Endothelial cell (in vitro differentiated cells): ENCODE measurements around the gene PRRT2. TPM values are rescaled to one million over a fixed set of nuclear protein-coding genes. Genes with fewer than 3 reads are reported as not detected.
"Not testable (repeated sequence)": the region's sequence is repeated elsewhere in the genome, so short reads cannot be mapped to it uniquely, and the experiment has no call there.

Experiments
- DNase-seq: peaks from one replicate; pipeline ENCODE4 v3.0.0; 2021; ENCODE audit warnings: low spot score
- H3K27ac Mint-ChIP-seq: one replicate; pipeline ENCODE4 v1.8.0; 2021; ENCODE audit warnings: mixed read lengths, inconsistent platforms; ENCODE audit not compliant: unreplicated experiment
- H3K27me3 Mint-ChIP-seq: one replicate; pipeline ENCODE4 v1.8.0; 2021; ENCODE audit warnings: mild to moderate bottlenecking, moderate library complexity, mixed read lengths, inconsistent platforms; ENCODE audit not compliant: unreplicated experiment
- H3K36me3 Mint-ChIP-seq: one replicate; pipeline ENCODE4 v1.8.0; 2021; ENCODE audit warnings: mild to moderate bottlenecking, low read depth, mixed read lengths, inconsistent platforms; ENCODE audit not compliant: unreplicated experiment
- H3K4me1 Mint-ChIP-seq: one replicate; pipeline ENCODE4 v1.8.0; 2021; ENCODE audit warnings: mild to moderate bottlenecking, mixed read lengths, inconsistent platforms; ENCODE audit not compliant: unreplicated experiment
- H3K4me3 Mint-ChIP-seq: one replicate; pipeline ENCODE4 v1.8.0; 2021; ENCODE audit warnings: mild to moderate bottlenecking, mixed read lengths, inconsistent platforms; ENCODE audit not compliant: unreplicated experiment
- H3K9me3 Mint-ChIP-seq: one replicate; pipeline ENCODE4 v1.8.0; 2021; ENCODE audit warnings: mixed read lengths, inconsistent platforms; ENCODE audit not compliant: unreplicated experiment
- total RNA-seq: library from RNA; stranded (reverse); fragmentation: NEBNext Ultra II Directional; extraction: Animal tissue kit (Norgen Biotek cat#: 25700); gene quantifications from one replicate; pipeline ENCODE4 v1.2.1, GENCODE V29; 2021; ENCODE audit not compliant: unreplicated experiment
- TF ChIP-seq, protein P1 (sequence below): fragments of 200-600 bp; sonication (generic); IDR thresholded peaks from one replicate; pipeline ENCODE4 v1.5.0; 2021; ENCODE audit warnings: antibody characterized with exemption; ENCODE audit not compliant: unreplicated experiment

The PRRT2 gene
- total RNA-seq, 1 donor from 2014 or later: 15.0 TPM

GRCh38 chr16:29831490-29831889 is 19.5 kb downstream of the PRRT2 start:
- TF ChIP-seq, protein P1, sequence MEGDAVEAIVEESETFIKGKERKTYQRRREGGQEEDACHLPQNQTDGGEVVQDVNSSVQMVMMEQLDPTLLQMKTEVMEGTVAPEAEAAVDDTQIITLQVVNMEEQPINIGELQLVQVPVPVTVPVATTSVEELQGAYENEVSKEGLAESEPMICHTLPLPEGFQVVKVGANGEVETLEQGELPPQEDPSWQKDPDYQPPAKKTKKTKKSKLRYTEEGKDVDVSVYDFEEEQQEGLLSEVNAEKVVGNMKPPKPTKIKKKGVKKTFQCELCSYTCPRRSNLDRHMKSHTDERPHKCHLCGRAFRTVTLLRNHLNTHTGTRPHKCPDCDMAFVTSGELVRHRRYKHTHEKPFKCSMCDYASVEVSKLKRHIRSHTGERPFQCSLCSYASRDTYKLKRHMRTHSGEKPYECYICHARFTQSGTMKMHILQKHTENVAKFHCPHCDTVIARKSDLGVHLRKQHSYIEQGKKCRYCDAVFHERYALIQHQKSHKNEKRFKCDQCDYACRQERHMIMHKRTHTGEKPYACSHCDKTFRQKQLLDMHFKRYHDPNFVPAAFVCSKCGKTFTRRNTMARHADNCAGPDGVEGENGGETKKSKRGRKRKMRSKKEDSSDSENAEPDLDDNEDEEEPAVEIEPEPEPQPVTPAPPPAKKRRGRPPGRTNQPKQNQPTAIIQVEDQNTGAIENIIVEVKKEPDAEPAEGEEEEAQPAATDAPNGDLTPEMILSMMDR: no peak
- DNase-seq: no peak
- Mint-ChIP-seq H3K4me3 (no peak overlapping the region), H3K27ac (no peak overlapping the region), H3K27me3 (peaks cover 5% of the 10 kb centered on the region), H3K4me1 (no peaks in the 10 kb centered on the region), H3K36me3 (no peaks in the 10 kb centered on the region), H3K9me3 (no peaks in the 10 kb centered on the region)

DNA sequence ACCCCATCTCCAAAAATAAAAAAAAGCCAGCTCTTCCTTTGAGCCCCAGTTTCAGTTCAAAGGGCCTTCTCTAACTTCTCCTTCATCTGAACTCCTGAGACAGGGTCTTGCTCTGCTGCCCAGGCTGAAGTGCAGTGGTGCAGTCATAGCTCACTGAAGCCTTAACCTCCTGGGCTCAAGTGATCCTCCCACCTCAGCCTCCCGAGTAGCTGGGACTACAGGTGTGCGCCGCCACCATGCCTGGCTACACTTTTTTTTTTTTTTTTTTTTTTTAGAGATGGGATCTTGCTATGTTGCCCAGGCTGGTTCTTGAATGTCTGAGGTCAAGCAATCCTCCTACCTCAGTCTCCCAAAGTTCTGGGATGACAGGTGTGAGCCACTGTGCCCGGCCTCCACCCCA is 21.2 kb downstream of the PRRT2 start:
- not testable (repeated sequence) for H3K27me3 Mint-ChIP-seq, DNase-seq, H3K9me3 Mint-ChIP-seq, H3K4me3 Mint-ChIP-seq, H3K36me3 Mint-ChIP-seq, H3K4me1 Mint-ChIP-seq, H3K27ac Mint-ChIP-seq

DNA sequence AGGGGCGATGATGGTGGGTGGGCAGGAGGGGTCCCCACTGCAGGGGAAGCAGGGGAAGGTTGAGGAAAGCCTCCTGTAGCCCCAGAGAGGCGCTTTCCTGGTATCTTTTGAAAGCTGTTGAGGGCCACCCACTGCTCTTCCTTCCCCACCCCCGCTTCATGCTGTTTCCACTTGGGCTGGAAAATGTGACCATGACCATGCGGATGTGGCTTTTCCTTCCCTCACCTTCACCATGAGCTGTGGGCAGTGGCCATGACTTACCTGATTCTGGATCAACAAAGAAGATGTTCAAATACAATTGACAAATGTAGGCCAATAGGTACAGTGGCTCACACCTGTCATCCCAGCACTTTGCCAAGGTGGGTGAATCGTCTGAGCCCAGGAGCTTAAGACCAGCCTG is 22.1 kb downstream of the PRRT2 start:
- H3K36me3 Mint-ChIP-seq: no peaks in the 10 kb centered on the region
- no peaks in the 10 kb centered on the region for H3K9me3 Mint-ChIP-seq
- H3K27me3 Mint-ChIP-seq: peaks cover 2% of the 10 kb centered on the region
- TF ChIP-seq, protein P1: no peak
- no peak for DNase-seq
- H3K27ac Mint-ChIP-seq: no peak overlapping the region
- H3K4me1 Mint-ChIP-seq: no peaks in the 10 kb centered on the region
- H3K4me3 Mint-ChIP-seq: no peak overlapping the region

DNA sequence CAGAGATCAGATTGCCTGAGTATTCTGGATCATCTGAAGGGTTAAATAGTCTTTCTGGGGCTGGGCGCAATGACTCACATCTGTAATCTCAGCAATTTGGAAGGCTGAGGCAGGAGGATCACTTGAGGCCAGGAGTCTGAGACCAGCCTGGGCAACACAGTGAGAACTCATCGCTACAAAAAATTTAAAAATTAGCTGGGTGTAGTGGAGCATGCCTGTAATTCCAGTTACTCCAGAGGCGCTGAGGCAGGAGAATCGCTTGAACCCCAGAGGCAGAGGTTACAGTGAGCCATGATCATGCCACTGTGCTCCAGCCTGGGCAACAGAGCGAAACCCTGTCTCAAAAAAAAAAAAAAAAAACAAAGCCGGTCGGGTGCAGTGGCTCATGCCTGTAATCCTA is 23.9 kb downstream of the PRRT2 start:
- no peak for DNase-seq
- H3K36me3 Mint-ChIP-seq: no peaks in the 10 kb centered on the region
- H3K27ac Mint-ChIP-seq: no peak overlapping the region
- TF ChIP-seq, protein P1: no peak
- peaks cover 2% of the 10 kb centered on the region for H3K27me3 Mint-ChIP-seq
- H3K9me3 Mint-ChIP-seq: no peaks in the 10 kb centered on the region
- H3K4me3 Mint-ChIP-seq: no peak overlapping the region
- H3K4me1 Mint-ChIP-seq: no peaks in the 10 kb centered on the region

- H3K27me3 Mint-ChIP-seq: peaks cover 2% of the 10 kb centered on the region
- H3K9me3 Mint-ChIP-seq: no peaks in the 10 kb centered on the region
- TF ChIP-seq, protein P1: no peak
- no peaks in the 10 kb centered on the region for H3K4me1 Mint-ChIP-seq
- DNase-seq: no peak
- H3K36me3 Mint-ChIP-seq: no peaks in the 10 kb centered on the region
- H3K4me3 Mint-ChIP-seq: no peak overlapping the region
- H3K27ac Mint-ChIP-seq: no peak overlapping the region
Measured at GRCh38 chr16:29836623-29837022, 24.6 kb downstream of the PRRT2 start.

- TF ChIP-seq, protein P1: no peak
Measured at GRCh38 chr16:29837841-29838240, 25.8 kb downstream of the PRRT2 start.

More at GRCh38 chr16:29837841-29838240, 25.8 kb downstream of the PRRT2 start:
- no peaks in the 10 kb centered on the region for H3K36me3 Mint-ChIP-seq
- no peak overlapping the region for H3K4me3 Mint-ChIP-seq
- H3K9me3 Mint-ChIP-seq: no peaks in the 10 kb centered on the region
- H3K4me1 Mint-ChIP-seq: no peaks in the 10 kb centered on the region
- no peak for DNase-seq
- peaks cover 2% of the 10 kb centered on the region for H3K27me3 Mint-ChIP-seq
- H3K27ac Mint-ChIP-seq: no peak overlapping the region
